ENCODE results near the gene KBTBD4.
A peak's percentile ranks its signal among the peaks of the same experiment; 100 is the strongest.
"Not testable (repeated sequence)": the region's sequence is repeated elsewhere in the genome, so short reads cannot be mapped to it uniquely, and the experiment has no call there.

The KBTBD4 gene

DNA sequence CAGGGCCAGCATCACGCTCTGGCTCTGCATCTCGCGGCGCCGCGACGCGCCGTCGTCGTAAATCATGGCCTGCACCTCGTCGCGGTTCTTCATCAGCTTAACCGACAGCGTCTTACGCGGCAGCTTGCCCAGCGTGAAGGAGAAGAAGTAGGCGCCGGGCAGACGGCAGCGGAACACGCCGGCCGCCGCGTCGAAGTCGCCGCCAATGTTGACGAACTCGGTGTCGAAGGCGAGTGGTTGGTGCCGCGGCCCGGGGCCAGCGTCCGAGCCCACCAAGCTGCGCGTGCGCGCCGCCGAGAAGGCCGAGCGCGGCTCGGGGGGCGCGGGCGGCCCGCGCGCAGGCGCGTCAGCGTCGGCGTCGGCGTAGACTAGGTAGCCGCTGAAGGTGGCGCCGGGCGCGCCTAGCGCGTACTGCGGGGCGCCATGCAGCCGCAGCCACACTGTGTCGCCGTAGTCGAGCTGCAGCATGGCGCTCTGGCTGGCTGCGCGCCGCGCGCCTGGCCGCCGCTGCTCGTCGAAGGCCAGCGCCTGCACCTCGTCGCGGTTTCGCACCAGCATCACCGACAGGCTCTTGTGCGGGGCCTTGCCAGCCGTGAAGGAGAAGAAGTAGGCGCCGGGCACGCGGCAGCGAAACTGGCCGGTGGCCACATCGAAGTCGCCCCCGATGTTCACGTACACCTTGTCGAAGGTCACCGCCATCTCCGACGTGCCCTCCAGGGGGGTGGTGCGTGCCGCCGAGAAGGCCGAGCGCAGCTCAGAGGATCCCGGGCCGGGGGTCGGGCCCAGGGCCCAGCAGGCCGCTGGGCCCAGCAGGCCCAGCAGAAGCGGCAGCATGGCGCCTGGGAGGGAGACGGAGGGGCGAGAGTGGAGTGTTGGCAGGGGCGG lies 11.4 kb upstream of the KBTBD4 start:
- DNase-seq (ENCODE audit: low read depth): no peak

DNA sequence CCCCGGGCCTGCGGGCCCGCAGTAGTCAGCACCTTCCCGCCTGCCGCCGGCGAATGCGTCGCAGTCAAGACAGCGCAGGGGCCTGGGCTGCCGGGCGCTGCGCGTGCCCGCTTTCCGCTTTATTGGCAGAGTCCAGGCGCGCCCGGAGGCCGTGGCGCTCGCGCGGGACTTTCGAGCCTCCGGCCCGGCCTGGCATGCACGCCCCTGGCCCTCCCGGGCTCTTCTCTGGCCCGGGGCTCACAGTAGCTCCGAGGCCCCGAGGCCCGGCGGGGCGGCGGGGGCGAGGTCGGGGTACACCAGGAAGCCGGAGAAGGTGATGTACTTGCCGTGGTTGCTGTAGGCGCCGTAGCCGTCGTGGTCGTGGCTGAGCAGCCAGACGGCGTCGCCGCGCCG lies 10.8 kb upstream of the KBTBD4 start:
- DNase-seq (ENCODE audit: low read depth): no peak

DNA sequence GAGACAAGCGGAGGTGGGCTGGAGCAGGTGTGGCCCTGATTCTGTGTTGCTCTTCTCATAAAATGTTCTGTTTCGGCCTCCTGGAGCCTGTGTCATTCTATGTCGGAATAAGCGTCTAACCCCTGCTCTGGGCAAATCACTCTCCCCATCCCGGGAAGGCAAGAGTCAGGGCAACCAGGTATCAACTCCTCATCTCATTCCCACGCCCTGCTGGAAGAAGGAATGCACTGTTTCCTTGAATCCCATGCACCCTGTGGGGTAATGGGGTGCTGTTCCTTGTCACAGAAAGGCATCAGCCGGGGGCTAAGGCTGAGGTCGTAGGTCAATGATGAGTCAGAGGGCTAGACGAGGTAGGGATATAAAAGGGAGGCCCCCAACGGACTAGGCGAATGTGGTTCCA lies 10.3 kb upstream of the KBTBD4 start:
- no peak for DNase-seq (ENCODE audit: low read depth)

DNA sequence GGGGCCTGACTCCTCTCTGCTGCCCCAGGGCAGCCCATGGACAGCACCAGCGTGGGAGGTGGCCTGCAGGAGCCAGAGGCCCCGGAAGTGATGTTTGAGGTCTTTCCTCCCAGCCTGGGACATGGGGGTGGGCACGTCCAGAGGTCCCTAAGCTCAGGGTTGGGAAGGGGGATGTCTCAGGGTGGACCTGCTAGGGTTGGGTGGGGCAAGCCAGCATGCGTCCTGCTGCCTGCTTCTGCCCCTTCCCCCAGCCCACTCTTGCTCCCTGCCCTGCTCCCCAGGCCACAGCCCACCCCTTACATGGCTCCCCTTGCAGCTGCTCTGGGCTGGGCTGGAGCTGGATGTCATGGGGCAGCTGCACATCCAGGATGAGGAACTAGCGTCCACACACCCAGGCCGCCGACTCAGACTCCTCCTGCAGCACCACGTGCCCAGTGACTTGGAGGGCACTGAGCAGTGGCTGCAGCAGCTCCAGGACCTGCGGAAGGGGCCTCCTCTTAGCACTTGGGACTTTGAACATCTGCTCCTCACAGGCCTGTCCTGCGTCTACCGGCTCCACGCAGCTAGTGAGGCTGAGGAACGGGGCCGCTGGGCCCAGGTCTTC lies 9.1 kb upstream of the KBTBD4 start:
- no peak for DNase-seq (ENCODE audit: low read depth)

DNA sequence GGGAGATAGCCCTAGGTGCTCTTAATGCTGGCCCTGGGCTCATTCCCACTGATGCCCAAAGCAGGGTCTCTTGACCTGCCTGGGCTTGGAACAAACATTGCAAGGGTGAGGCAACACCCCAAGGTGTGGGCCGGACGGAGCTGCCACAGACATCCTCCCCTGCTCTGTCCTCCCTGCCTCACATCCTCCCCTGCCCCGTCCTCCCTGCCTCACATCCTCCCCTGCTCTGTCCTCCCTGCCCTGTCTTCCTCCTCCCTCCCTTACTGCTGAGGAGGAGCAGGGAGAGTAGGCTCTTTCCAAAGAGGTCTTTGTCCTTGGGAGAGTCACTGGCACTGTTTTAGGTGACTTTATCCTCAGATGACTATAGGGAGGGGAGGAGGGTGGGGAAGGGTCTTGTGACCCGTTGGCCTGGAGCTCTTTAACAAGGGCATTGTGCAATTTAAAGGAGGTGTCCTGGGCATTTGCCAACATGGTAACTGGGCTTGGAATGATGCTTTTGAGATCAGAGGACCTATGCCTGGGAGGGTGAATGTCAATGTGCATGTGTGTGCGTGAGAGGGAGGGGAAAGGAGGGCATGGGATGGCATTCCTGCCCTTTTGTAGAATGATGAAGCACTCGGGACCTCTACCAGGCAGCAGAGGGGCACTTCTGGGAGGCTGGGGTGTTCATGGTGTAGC lies 8.4 kb upstream of the KBTBD4 start:
- no peak for DNase-seq (ENCODE audit: low read depth)

DNA sequence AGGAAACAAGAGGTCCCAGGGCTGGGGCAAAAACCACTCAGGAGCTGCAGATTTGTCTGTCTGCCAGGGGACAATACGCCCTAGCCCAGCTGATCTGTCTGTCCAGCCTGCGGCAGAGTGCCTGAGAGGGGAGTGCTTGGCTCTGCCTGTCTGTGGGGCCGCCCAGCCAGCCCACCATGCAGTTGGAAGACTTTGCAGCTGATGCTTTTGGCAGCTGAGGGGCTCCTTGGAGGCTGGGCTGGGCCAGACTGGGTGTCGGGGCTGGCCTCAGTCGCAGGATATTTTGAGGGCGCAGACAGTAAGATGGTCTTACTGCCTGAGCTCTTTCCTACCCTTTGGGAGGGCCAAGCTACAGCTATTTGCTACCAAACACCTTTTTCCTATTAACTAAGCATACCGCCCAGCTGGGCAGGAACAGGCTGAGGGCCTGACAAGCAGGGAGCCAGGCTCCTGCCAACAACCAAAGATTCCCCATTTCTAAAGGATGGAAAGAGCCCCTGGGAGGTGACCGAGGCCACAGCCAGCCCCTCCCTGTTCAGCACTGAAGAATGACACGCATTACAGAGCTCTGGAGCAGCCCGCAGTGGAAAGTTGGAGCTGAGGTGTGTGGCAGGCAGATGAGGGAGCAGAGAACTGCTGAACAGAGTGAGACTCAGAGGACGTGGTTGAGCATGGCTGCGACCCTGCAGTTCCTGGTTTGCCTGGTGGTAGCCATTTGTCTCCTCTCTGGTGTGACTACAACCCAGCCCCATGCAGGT lies 7.5 kb upstream of the KBTBD4 start, which contains the start of gene FAM180B:
FAM180B (plus strand) TSS at position 581 of the 758 bp plus-strand sequence; CDS start at position 672, 91 bp downstream.
- no peak for DNase-seq (ENCODE audit: low read depth)

DNA sequence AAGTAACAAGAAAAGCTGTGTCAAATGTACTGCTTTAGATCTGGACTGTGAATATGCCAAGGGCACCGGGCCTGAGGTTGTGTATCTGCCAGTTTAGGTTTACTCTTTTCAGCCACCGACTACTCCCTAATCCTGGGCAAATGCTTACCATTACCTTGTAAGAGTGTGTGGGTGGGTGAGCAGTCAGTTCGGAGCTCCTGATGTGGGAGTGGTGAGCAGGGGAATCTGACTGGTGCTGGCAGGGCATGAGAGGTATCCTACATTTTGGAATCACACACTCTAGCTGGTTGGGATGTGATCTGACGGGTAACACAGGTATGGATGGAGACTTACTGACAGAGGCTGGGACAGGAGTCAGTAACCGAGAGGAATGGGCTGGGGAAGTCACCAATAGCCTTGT lies 5.1 kb upstream of the KBTBD4 start:
- DNase-seq (ENCODE audit: low read depth): no peak

DNA sequence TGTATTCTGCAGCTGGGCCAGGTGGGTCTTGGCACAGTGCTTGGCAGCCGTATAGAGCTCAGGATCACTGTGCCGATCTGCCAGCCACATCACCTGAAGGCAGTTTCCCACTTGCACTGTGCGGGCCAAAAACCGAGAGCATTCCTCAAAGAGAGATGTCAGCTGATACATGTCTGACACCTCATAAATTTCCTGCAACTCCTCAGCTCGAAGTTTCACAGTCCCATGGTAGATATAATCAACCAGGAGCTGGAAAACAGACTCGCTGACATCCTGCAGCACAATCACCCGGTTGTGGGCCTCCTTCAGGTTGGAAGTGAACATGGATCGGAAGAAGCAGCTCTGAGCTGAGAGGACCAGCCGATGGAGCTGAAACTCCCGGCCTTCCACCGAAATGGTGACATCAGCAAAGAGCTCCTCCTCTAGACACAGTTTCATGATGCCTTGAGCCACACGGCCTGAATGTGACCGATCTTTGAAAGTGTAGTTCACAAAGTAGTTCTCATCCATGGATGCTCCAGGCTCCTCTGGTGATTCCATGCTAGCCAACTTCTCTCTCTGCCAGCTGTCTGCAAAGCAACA lies 1.2 kb downstream of the KBTBD4 start:
- no peak for DNase-seq (ENCODE audit: low read depth)

DNA sequence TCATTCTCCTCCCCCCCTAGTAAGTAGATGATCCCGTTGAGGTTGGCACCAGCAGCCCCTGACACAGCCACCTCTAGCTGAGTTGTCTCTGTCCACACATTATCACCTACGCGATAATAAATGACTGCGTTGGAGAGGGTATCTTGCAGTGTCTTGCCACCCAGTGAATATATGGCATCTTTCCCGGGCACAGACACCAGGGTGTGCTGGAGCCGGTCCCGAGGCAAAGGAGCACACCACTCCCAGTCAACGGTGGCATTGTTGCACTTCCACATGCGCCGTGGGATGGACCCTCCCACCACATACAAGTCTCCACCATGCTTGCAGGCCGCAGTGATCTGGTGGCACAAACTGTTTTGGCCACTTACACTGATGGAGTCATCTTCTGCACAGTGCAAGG lies 5.4 kb downstream of the KBTBD4 start:
- DNase-seq (ENCODE audit: low read depth): no peak

DNA sequence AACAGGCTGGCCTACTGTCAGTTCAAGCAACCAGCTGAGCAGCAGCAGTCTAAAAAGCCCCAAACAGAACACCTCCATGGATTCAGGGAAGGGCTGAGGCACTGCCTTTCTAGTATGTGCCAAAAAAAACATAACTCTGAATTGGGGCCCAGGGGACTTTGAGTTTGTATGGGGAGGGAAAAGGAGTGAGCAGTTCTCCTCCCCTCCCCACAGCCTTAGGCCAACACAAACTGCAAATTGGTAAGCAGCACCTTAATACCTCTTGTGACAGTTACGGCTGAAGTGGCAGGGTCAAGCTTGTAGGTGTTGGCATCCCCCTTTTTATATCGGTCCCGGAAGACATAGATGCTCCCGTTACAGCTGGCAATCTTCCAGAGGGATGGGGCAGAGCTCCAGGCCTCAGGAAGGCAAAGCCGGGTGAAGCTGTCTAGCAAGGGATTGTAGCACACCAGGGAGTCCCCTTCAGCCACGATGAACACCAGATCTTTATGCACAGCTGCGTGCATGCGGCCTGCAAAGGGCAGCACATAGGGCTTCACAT lies 6.0 kb downstream of the KBTBD4 start:
- no peak for DNase-seq (ENCODE audit: low read depth)

DNA sequence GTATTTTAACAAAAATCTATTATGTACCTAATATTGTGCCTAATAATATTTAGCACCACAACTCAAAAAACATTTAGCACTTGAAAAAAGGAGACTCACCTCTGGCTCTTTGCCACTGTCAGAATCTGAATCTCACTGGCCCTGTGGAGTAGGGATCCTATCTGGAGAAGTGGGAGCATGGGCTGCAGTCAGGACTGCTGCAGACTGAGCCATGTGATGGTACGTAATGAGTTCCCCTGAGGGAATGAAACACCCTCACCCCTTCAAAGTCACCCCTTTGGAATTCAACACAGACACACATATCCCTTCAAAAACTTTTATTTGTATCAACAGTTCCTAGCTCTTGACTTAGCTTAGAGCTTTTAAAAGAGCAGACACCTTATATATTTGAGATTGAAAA lies 6.9 kb downstream of the KBTBD4 start:
- DNase-seq (ENCODE audit: low read depth): peak; percentile 33

DNA sequence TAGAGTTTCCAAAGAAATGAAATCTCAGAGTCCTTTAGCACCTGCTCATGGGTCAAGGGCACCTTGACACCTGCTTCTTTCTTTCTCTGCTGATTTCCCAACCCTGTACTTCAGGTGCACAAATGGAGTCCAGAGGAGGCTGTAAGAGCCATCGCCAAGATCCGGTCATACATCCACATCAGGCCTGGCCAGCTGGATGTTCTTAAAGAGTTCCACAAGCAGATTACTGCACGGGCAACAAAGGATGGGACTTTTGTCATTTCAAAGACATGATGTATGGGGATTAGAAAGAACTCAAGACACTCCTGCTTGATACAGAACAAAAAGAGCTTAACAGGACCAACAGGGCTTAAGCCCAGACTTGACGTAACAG lies 7.4 kb downstream of the KBTBD4 start:
- no peak for DNase-seq (ENCODE audit: low read depth)

DNA sequence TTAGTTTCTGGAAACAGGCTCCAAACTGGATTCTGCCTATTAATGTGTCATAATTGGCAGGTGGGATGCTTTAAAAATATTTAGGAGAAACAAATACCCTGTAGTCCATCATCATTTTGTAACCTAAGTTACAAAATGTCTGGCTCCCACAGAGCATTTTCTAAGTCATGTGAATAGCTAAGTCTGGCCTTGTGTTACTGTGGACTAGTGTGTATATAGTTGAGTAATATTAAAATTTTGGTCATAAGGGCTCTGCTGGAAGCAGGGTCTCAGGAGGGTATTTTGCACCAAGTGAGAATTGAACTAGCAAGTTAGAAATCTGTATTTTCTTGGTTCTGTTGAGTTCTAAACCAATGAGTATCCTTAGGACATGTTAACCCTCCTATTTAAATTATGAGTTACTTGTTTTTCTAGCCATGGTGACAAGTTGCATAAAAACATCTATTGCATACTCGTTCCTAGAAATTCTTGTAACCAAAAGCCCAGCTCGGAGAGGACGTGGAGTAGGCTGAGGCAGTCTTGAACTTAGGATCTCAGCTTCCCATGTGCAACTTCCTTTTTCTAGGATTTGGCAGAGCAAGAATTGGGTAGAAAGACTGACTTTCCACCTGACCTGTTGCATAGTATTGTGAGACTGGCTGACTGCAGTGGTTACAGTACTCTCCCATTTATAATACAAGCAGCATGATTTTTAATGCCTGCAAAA lies 8.0 kb downstream of the KBTBD4 start:
- no peak for DNase-seq (ENCODE audit: low read depth)

DNA sequence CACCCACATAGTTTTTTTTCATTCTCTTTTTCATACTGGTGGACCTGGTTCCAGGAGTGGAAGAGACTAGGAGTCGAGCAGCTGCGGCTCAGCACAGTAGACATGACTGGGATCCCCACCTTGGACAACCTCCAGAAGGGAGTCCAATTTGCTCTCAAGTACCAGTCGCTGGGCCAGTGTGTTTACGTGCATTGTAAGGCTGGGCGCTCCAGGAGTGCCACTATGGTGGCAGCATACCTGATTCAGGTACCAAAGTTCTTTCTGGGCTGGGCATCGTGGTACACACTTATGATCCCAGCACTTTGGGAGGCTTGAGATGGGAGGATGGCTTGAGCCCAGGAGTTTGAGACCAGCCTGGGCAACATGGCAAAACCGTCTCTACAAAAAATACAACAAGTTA lies 9.1 kb downstream of the KBTBD4 start:
- no peak for DNase-seq (ENCODE audit: low read depth)

DNA sequence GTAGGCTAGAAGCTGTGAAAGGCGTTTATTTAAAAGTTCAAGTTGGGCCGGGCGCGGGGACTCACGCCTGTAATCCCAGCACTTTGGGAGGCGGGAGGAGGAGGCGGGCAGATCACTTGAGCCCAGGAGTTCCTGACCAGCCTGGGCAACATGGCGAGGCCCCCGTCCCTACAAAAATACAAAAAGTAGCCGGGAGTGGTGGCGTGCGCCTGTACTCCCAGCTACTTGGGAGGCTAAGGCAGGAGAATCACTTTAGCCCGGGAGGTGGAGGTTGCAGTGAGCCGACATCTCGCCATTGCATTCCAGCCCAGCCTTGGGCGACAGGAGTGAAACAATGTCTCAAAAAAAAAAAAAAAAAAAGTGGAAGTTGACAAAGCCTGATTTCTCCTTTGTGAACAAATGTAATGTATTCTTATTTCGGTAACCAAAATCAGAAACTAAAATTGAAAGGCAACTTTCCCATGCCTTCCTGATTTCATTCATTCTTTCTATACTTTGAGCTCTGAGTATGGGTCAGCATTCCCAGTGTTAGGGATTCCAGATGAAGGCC lies 12.5 kb downstream of the KBTBD4 start:
- no peak for DNase-seq (ENCODE audit: low read depth)

DNA sequence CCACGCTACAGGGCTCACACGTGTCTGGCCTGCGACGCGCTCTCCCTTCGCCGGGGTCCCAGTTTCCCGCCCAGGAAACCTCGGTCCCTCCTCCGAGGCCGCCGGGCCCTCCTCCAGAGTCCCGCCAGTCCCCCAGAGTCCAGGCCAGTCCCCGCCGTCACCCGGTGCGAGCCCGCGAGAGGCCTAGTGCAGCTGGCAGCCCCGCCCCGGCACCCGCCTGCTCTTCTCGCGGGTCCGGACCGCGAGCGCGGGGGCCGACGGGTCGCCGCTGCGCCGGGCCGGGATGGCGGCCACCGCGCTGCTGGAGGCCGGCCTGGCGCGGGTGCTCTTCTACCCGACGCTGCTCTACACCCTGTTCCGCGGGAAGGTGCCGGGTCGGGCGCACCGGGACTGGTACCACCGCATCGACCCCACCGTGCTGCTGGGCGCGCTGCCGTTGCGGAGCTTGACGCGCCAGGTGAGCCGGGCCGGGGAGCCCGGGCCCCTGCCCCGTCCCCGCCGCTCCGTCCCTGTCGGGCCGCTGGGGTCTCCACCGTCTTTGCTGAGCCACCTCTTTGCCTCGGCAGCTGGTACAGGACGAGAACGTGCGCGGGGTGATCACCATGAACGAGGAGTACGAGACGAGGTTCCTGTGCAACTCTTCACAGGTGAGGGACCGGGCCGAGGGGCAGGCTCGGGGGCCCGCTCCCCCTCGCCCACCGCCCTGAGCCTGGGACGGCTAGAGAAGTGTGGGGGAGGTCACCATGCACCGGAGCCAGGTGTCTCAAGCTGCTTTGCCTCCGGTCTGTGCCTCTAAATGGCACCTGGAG lies 13.2 kb downstream of the KBTBD4 start, which contains the start of gene PTPMT1:
PTPMT1 (plus strand) TSS at position 260 of the 809 bp plus-strand sequence; CDS start at position 284, 24 bp downstream.
- DNase-seq (ENCODE audit: low read depth): peak; percentile 44

DNA sequence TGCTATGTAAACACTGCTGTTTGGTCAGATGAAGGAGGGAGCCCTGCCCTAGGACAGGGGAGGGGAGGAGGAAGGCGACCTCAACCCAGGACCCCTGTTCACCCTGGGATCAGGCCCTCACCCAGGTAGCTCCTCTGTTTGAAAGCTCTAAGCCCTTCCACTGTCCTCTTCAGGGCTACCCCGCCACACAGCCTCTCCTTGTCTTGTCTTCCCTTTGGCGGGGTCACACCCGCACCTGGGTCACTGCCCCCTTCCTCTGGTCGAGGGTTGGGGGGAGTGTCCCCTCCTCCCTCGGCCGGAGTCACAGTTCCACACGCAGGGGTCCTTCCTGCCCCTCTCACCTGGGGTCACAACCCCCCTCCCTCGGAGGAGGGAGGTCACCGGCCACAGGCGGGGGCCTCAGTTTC lies 13.8 kb downstream of the KBTBD4 start:
- no peak for DNase-seq (ENCODE audit: low read depth)

DNA sequence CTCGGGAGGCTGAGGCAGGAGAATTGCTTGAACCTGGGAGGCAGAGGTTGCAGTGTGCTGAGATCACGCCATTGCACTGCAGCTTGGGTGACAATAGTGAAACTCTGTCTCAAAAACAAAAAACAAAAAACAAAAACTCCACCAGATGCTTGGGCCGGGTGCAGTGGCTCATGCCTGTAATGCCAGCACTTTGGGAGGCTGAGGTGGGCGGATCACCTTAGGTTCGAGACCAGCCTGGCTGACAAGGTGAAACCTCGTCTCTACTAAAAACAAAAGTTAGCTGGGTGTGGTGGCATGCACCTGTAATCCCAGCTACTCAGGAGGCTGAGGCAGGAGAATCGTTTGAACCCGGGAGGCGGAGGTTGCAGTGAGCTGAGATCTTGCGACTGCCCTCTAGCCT lies 14.4 kb downstream of the KBTBD4 start:
- DNase-seq (ENCODE audit: low read depth): not testable (repeated sequence)

DNA sequence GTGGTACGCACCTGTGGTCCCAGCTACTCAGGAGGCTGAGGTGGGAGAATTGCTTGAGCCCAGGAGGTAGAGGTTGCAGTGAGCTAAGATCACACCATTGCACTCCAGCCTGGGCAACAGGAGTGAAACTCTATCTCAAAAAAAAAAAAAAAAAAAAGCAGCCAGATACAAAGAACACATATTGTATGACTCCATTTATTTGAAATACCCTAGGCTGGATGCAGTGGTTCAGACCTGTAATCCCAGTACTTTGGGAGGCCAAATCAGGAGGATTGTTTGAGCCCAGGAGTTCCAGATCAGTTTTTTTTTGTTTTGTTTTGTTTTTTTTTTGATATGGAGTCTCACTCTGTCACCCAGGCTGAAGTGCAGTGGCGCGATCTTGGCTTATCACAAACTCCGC lies 16.4 kb downstream of the KBTBD4 start:
- DNase-seq (ENCODE audit: low read depth): not testable (repeated sequence)

DNA sequence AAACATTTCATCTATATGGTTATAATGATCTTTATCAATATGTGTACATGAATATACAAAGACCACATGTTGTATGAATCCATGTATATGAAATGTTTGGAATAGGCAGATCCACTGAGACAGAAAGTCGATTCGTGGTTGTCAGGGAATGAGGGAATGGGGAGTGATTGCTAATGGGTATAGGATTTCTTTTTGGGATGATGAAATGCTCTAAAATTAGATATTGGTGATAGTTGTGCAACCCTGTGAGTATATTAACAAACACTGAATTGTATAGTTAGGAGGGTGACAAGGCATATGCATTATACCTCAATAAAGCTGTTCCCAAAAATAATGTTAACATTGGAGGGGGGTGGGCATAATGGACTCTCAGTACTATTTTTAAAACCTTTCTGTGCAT lies 18.3 kb downstream of the KBTBD4 start:
- DNase-seq (ENCODE audit: low read depth): no peak
